ENCODE results near the gene FRY. TPM values are rescaled to one million over a fixed set of nuclear protein-coding genes. Genes with fewer than 3 reads are reported as not detected.

FRY gene
- total RNA-seq, 2 donors from 2014 or later: 16.4 to 33.3 TPM

GRCh38 chr13:32028711-32029110 lies 2.9 kb upstream of the FRY start:
- intact Hi-C loops (cut with DNase I): no loop called here

GRCh38 chr13:32029684-32030083 lies 1.9 kb upstream of the FRY start:
- intact Hi-C loops (cut with DNase I): loop anchor here (10.0 kb wide), 1 partner anchor 125 kb away; no protein-coding TSS in a partner anchor
- Histone ChIP-seq H3K36me3 (no peaks in the 10 kb centered on the region), H3K27me3 (replicated peaks; ENCODE audit: insufficient read depth) (no peaks in the 10 kb centered on the region), H3K4me1 (replicated peaks) (peaks cover 3% of the 10 kb centered on the region), H3K9me3 (no peaks in the 10 kb centered on the region), H3K4me3 (no peak overlapping the region), H3K27ac (no peak overlapping the region)
- no peak for DNase-seq (ENCODE audit: low spot score)
- TF ChIP-seq, protein P1, sequence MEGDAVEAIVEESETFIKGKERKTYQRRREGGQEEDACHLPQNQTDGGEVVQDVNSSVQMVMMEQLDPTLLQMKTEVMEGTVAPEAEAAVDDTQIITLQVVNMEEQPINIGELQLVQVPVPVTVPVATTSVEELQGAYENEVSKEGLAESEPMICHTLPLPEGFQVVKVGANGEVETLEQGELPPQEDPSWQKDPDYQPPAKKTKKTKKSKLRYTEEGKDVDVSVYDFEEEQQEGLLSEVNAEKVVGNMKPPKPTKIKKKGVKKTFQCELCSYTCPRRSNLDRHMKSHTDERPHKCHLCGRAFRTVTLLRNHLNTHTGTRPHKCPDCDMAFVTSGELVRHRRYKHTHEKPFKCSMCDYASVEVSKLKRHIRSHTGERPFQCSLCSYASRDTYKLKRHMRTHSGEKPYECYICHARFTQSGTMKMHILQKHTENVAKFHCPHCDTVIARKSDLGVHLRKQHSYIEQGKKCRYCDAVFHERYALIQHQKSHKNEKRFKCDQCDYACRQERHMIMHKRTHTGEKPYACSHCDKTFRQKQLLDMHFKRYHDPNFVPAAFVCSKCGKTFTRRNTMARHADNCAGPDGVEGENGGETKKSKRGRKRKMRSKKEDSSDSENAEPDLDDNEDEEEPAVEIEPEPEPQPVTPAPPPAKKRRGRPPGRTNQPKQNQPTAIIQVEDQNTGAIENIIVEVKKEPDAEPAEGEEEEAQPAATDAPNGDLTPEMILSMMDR (IDR thresholded peaks at IDR 0.05): no peak
- no peak for TF ChIP-seq POLR2A (IDR thresholded peaks at IDR 0.05)
- TF ChIP-seq POLR2AphosphoS5 (IDR thresholded peaks at IDR 0.05): no peak
- 91% methylated on average over 6 of the region's 6 CpGs for WGBS

More at GRCh38 chr13:32028711-32029110, 2.9 kb upstream of the FRY start:
- peaks cover 3% of the 10 kb centered on the region for H3K4me1 ChIP-seq (replicated peaks)
- WGBS: 81% methylated on average over 3 of the region's 3 CpGs
- H3K36me3 ChIP-seq: no peaks in the 10 kb centered on the region
- H3K27me3 ChIP-seq (replicated peaks; ENCODE audit: insufficient read depth): no peaks in the 10 kb centered on the region
- H3K9me3 ChIP-seq: no peaks in the 10 kb centered on the region
- DNase-seq (ENCODE audit: low spot score): no peak
- no peak for TF ChIP-seq POLR2A (IDR thresholded peaks at IDR 0.05)
- no peak for TF ChIP-seq POLR2AphosphoS5 (IDR thresholded peaks at IDR 0.05)
- TF ChIP-seq, protein P1 (IDR thresholded peaks at IDR 0.05): no peak
- no peak overlapping the region for H3K4me3 ChIP-seq
- no peak overlapping the region for H3K27ac ChIP-seq

- DNase-seq (ENCODE audit: low spot score): no peak
- TF ChIP-seq POLR2A (IDR thresholded peaks at IDR 0.05): no peak
- no peak for TF ChIP-seq POLR2AphosphoS5 (IDR thresholded peaks at IDR 0.05)
- TF ChIP-seq, protein P1 (IDR thresholded peaks at IDR 0.05): no peak
- Histone ChIP-seq H3K4me1 (replicated peaks) (peaks cover 3% of the 10 kb centered on the region), H3K27me3 (replicated peaks; ENCODE audit: insufficient read depth) (no peaks in the 10 kb centered on the region), H3K36me3 (no peaks in the 10 kb centered on the region), H3K4me3 (peak overlapping the region; percentile 47 to 48), H3K27ac (peak overlapping the region; percentile 77 to 79), H3K9me3 (no peaks in the 10 kb centered on the region)
- WGBS: 7% methylated on average over 3 of the region's 3 CpGs
- intact Hi-C loops (cut with DNase I): loop anchor here (10.0 kb wide), 1 partner anchor 123 kb away; no protein-coding TSS in a partner anchor
Measured at GRCh38 chr13:32031815-32032370, 319 bp downstream of the FRY start.

DNA sequence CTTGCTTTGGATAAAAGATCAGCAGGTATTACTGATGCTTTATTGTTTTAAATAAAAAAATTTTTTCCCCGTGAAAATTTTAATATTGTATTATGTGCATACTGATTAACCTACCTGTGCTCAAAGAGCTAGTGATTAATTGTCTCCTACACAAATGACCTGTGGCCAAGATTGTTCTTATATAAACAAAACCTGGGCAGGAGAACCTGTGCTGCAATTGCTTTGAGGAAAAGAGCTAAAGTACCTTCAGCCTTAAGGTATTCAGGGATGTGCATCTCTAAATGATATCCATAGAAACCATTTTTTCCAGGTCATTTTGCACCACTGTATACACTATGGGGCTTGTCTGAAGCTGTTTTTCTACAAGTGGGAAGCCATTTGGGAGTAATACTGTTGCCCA lies 1.2 kb downstream of the FRY start:
- Histone ChIP-seq H3K27ac (no peak overlapping the region), H3K36me3 (no peaks in the 10 kb centered on the region), H3K27me3 (replicated peaks; ENCODE audit: insufficient read depth) (no peaks in the 10 kb centered on the region), H3K4me3 (no peak overlapping the region), H3K4me1 (replicated peaks) (peaks cover 6% of the 10 kb centered on the region), H3K9me3 (no peaks in the 10 kb centered on the region)
- TF ChIP-seq, protein P1 (IDR thresholded peaks at IDR 0.05): no peak
- TF ChIP-seq POLR2AphosphoS5 (IDR thresholded peaks at IDR 0.05) (no peak), POLR2A (IDR thresholded peaks at IDR 0.05) (no peak)
- WGBS: 38% methylated on average over 1 of the region's 1 CpG
- intact Hi-C loops (cut with DNase I): loop anchor here (10.0 kb wide), 1 partner anchor 122 kb away; no protein-coding TSS in a partner anchor
- DNase-seq (ENCODE audit: low spot score): no peak

DNA sequence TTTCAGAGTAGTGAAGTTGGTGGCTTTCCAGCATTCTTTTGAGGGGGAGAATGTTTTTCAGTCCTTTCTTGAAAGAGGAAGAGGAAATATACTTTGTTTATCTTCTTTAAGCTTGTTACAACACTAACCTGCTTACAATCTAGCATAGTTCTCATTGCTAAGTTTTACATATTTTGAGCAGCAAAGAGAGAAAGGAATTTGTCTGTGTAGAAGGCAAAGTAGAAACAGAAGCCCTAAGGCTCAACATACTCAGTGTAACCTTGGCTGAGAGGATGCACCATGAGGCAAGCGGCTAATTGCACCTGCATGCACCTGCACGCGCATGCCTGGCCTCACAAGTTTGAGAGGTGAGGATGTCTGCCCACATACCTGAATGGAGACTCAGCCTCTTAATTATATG lies 2.2 kb downstream of the FRY start:
- Histone ChIP-seq H3K4me3 (no peak overlapping the region), H3K27me3 (replicated peaks; ENCODE audit: insufficient read depth) (no peaks in the 10 kb centered on the region), H3K9me3 (no peaks in the 10 kb centered on the region), H3K36me3 (no peaks in the 10 kb centered on the region), H3K4me1 (replicated peaks) (peaks cover 6% of the 10 kb centered on the region), H3K27ac (no peak overlapping the region)
- intact Hi-C loops (cut with DNase I): loop anchor here (10.0 kb wide), 1 partner anchor 121 kb away; no protein-coding TSS in a partner anchor
- WGBS: 74% methylated on average over 3 of the region's 3 CpGs
- DNase-seq (ENCODE audit: low spot score): no peak
- TF ChIP-seq POLR2AphosphoS5 (IDR thresholded peaks at IDR 0.05) (no peak), POLR2A (IDR thresholded peaks at IDR 0.05) (no peak)
- TF ChIP-seq, protein P1 (IDR thresholded peaks at IDR 0.05): no peak
